Endothelial cell (in vitro differentiated cells): Measurements from ENCODE around the gene BYSL. TPM values are rescaled to one million over a fixed set of nuclear protein-coding genes. Genes with fewer than 3 reads are reported as not detected.

ENCODE experiments used
- DNase-seq: peaks from one replicate; pipeline ENCODE4 v3.0.0; 2021; ENCODE audit warnings: low spot score
- H3K27ac Mint-ChIP-seq: one replicate; pipeline ENCODE4 v1.8.0; 2021; ENCODE audit warnings: mixed read lengths, inconsistent platforms; ENCODE audit not compliant: unreplicated experiment
- H3K27me3 Mint-ChIP-seq: one replicate; pipeline ENCODE4 v1.8.0; 2021; ENCODE audit warnings: mild to moderate bottlenecking, moderate library complexity, mixed read lengths, inconsistent platforms; ENCODE audit not compliant: unreplicated experiment
- H3K36me3 Mint-ChIP-seq: one replicate; pipeline ENCODE4 v1.8.0; 2021; ENCODE audit warnings: mild to moderate bottlenecking, low read depth, mixed read lengths, inconsistent platforms; ENCODE audit not compliant: unreplicated experiment
- H3K4me1 Mint-ChIP-seq: one replicate; pipeline ENCODE4 v1.8.0; 2021; ENCODE audit warnings: mild to moderate bottlenecking, mixed read lengths, inconsistent platforms; ENCODE audit not compliant: unreplicated experiment
- H3K4me3 Mint-ChIP-seq: one replicate; pipeline ENCODE4 v1.8.0; 2021; ENCODE audit warnings: mild to moderate bottlenecking, mixed read lengths, inconsistent platforms; ENCODE audit not compliant: unreplicated experiment
- H3K9me3 Mint-ChIP-seq: one replicate; pipeline ENCODE4 v1.8.0; 2021; ENCODE audit warnings: mixed read lengths, inconsistent platforms; ENCODE audit not compliant: unreplicated experiment
- CTCF ChIP-seq: fragments of 200-600 bp; sonication (generic); IDR thresholded peaks from one replicate; pipeline ENCODE4 v1.5.0; 2021; ENCODE audit warnings: antibody characterized with exemption; ENCODE audit not compliant: unreplicated experiment
- total RNA-seq: library from RNA; stranded (reverse); fragmentation: NEBNext Ultra II Directional; extraction: Animal tissue kit (Norgen Biotek cat#: 25700); gene quantifications from one replicate; pipeline ENCODE4 v1.2.1, GENCODE V29; 2021; ENCODE audit not compliant: unreplicated experiment

The BYSL gene
- total RNA-seq, 1 donor from 2014 or later: 21.9 TPM

- H3K27me3 Mint-ChIP-seq: peaks cover 3% of the 10 kb centered on the region
- TF ChIP-seq CTCF: no peak
- peaks cover 14% of the 10 kb centered on the region for H3K4me1 Mint-ChIP-seq
- no peaks in the 10 kb centered on the region for H3K9me3 Mint-ChIP-seq
- DNase-seq: no peak
- H3K27ac Mint-ChIP-seq: no peak overlapping the region
- no peaks in the 10 kb centered on the region for H3K36me3 Mint-ChIP-seq
- no peak overlapping the region for H3K4me3 Mint-ChIP-seq
Measured at GRCh38 chr6:41958022-41958856, 36.9 kb downstream of the BYSL start.

GRCh38 chr6:41960028-41960427, 38.7 kb downstream of the BYSL start:
- H3K27me3 Mint-ChIP-seq: peaks cover 3% of the 10 kb centered on the region
- no peak overlapping the region for H3K4me3 Mint-ChIP-seq
- no peaks in the 10 kb centered on the region for H3K9me3 Mint-ChIP-seq
- no peak for TF ChIP-seq CTCF
- no peak for DNase-seq
- H3K4me1 Mint-ChIP-seq: peaks cover 21% of the 10 kb centered on the region
- H3K27ac Mint-ChIP-seq: no peak overlapping the region
- H3K36me3 Mint-ChIP-seq: no peaks in the 10 kb centered on the region

- no peak overlapping the region for H3K4me3 Mint-ChIP-seq
- no peak for TF ChIP-seq CTCF
- H3K27ac Mint-ChIP-seq: no peak overlapping the region
- H3K4me1 Mint-ChIP-seq: peaks cover 45% of the 10 kb centered on the region
- DNase-seq: no peak
- H3K36me3 Mint-ChIP-seq: no peaks in the 10 kb centered on the region
- peaks cover 3% of the 10 kb centered on the region for H3K27me3 Mint-ChIP-seq
- no peaks in the 10 kb centered on the region for H3K9me3 Mint-ChIP-seq
Measured at GRCh38 chr6:41963371-41963770, 42.1 kb downstream of the BYSL start.

- DNase-seq: no peak
- peak overlapping the region; percentile 14 for H3K27ac Mint-ChIP-seq
- no peaks in the 10 kb centered on the region for H3K9me3 Mint-ChIP-seq
- H3K36me3 Mint-ChIP-seq: no peaks in the 10 kb centered on the region
- H3K4me1 Mint-ChIP-seq: peaks cover 45% of the 10 kb centered on the region
- H3K4me3 Mint-ChIP-seq: no peak overlapping the region
- no peak for TF ChIP-seq CTCF
- H3K27me3 Mint-ChIP-seq: peaks cover 3% of the 10 kb centered on the region
Measured at GRCh38 chr6:41964201-41964887, 43.0 kb downstream of the BYSL start.
